GM12874 (cell line): ENCODE results near the gene TRIM17.

ENCODE experiments used
- CTCF ChIP-seq: IDR thresholded peaks from 2 replicates; pipeline ENCODE4 v1.5.1; 2011; ENCODE audit warnings: low read depth, mild to moderate bottlenecking, control low read depth, low read length, moderate library complexity; ENCODE audit not compliant: insufficient read depth

The TRIM17 gene

GRCh38 chr1:228445490-228445842 lies 28.8 kb upstream of the TRIM17 start:
- TF ChIP-seq CTCF, result no peak

- TF ChIP-seq CTCF, result no peak
These were observed 26.7 kb upstream of the TRIM17 start for GRCh38 chr1:228443395-228443794.

GRCh38 chr1:228440761-228441500 lies 24.3 kb upstream of the TRIM17 start:
- no peak for TF ChIP-seq CTCF

- no peak for TF ChIP-seq CTCF
These were observed 21.6 kb upstream of the TRIM17 start for GRCh38 chr1:228438266-228438665.

- TF ChIP-seq CTCF, result no peak
These were observed 20.8 kb upstream of the TRIM17 start for GRCh38 chr1:228437424-228437962.

- no peak for TF ChIP-seq CTCF
These were observed 18.0 kb upstream of the TRIM17 start for GRCh38 chr1:228434689-228435088.

GRCh38 chr1:228430243-228430642 lies 13.6 kb upstream of the TRIM17 start:
- no peak for TF ChIP-seq CTCF
